ENCODE data around the gene PWWP2A. TPM values are rescaled to one million over a fixed set of nuclear protein-coding genes. Genes with fewer than 3 reads are reported as not detected.

Gene PWWP2A
- total RNA-seq, 1 experiment from 2014 or later, result 61.1 TPM

- TF ChIP-seq PRRX2 (CRISPR knock-in tag; IDR thresholded peaks at IDR 0.05) (no peak), NR2C2 (CRISPR knock-in tag; IDR thresholded peaks at IDR 0.05) (peak; percentile 11; the same call in 1 of the 2 replicates)
Observed at GRCh38 chr5:160118349-160119141, 705 bp downstream of the PWWP2A start (continued).

- POLR2A ChIA-PET, result no interaction called here
- no peak for TF ChIP-seq FOXK1 (CRISPR knock-in tag; IDR thresholded peaks at IDR 0.05)
- no peak for TF ChIP-seq NR3C1 (CRISPR knock-in tag; conservative IDR thresholded peaks at IDR 0.05; ENCODE audit: low read depth)
- TF ChIP-seq ARID4B (CRISPR knock-in tag; IDR thresholded peaks at IDR 0.05; ENCODE audit: borderline replicate concordance), result no peak
- TF ChIP-seq MYBL2 (CRISPR knock-in tag; IDR thresholded peaks at IDR 0.05), result no peak
- no peak for TF ChIP-seq ZNF425 (CRISPR knock-in tag; conservative IDR thresholded peaks at IDR 0.05)
- TF ChIP-seq ZNF219 (CRISPR knock-in tag; IDR thresholded peaks at IDR 0.05; ENCODE audit: borderline replicate concordance), result no peak
- no peak for TF ChIP-seq TCF7 (CRISPR knock-in tag; IDR thresholded peaks at IDR 0.05; ENCODE audit: low read depth)
- no peak for TF ChIP-seq ATF3 (CRISPR knock-in tag; conservative IDR thresholded peaks at IDR 0.05)
- TF ChIP-seq ZNF281 (CRISPR knock-in tag; IDR thresholded peaks at IDR 0.05), result no peak
- Mint-ChIP-seq H3K9me3 (no peaks in the 10 kb centered on the region), H3K4me3 (peak overlapping the region; percentile 79), H3K27me3 (ENCODE audit: low read depth) (no peaks in the 10 kb centered on the region), H3K36me3 (peaks cover 46% of the 10 kb centered on the region), H3K27ac (0 out of 2 replicates have a peak overlapping the region, but pooled peaks have one; percentile 37), H3K4me1 (peaks cover 18% of the 10 kb centered on the region)
- DNase-seq (ENCODE audit: low spot score) (no peak), ATAC-seq (no peak)
- CTCF ChIA-PET, result no interaction called here
Observed at GRCh38 chr5:160116991-160117390, 2.3 kb downstream of the PWWP2A start.

GRCh38 chr5:160108124-160108523 lies 11.1 kb downstream of the PWWP2A start:
- POLR2A ChIA-PET, result interaction anchor here (0.9 to 1.0 kb wide), 2 partner anchors 11 to 23 kb away, joined by 3 read pairs; no protein-coding TSS in a partner anchor
- ATAC-seq (no peak), DNase-seq (ENCODE audit: low spot score) (no peak)
- H3K4me3 Mint-ChIP-seq, result no peak overlapping the region
- no peak overlapping the region for H3K27ac Mint-ChIP-seq
- no peaks in the 10 kb centered on the region for H3K27me3 Mint-ChIP-seq (ENCODE audit: low read depth)
- H3K36me3 Mint-ChIP-seq, result peaks cover 58% of the 10 kb centered on the region
- peaks cover 16% of the 10 kb centered on the region for H3K4me1 Mint-ChIP-seq
- no peaks in the 10 kb centered on the region for H3K9me3 Mint-ChIP-seq
- CTCF ChIA-PET, result no interaction called here
- TF ChIP-seq ZNF232 (CRISPR knock-in tag; IDR thresholded peaks at IDR 0.05) (no peak), MLX (CRISPR knock-in tag; IDR thresholded peaks at IDR 0.05) (no peak), NFYB (CRISPR knock-in tag; conservative IDR thresholded peaks at IDR 0.05; ENCODE audit: low read depth) (no peak), USF2 (CRISPR knock-in tag; IDR thresholded peaks at IDR 0.05) (no peak), ZNF396 (CRISPR knock-in tag; IDR thresholded peaks at IDR 0.05; ENCODE audit: borderline replicate concordance) (no peak), NR3C1 (CRISPR knock-in tag; conservative IDR thresholded peaks at IDR 0.05; ENCODE audit: low read depth) (no peak), CBFB (CRISPR knock-in tag; IDR thresholded peaks at IDR 0.05; ENCODE audit: low read depth) (no peak), ZMAT4 (CRISPR knock-in tag; IDR thresholded peaks at IDR 0.05) (no peak), ATF3 (CRISPR knock-in tag; conservative IDR thresholded peaks at IDR 0.05) (no peak)

Data from WTC11 (cell line).